Karpas-422 (cell line): ENCODE measurements around the gene P2RX3. TPM values are rescaled to one million over a fixed set of nuclear protein-coding genes. Genes with fewer than 3 reads are reported as not detected.
A peak's percentile ranks its signal among the peaks of the same experiment; 100 is the strongest.
"Not testable (repeated sequence)": the region's sequence is repeated elsewhere in the genome, so short reads cannot be mapped to it uniquely, and the experiment has no call there.

Source experiments
- DNase-seq: peaks from one replicate; pipeline ENCODE4 v3.0.0-alpha.2; 2015
- H2AFZ ChIP-seq: fragments of 200-600 bp; sonication (generic); 2 replicates; pipeline ENCODE4 v1.6.1; 2014; ENCODE audit warnings: antibody characterized with exemption, low read length, mixed read lengths
- H3K27ac ChIP-seq: fragments of 200-600 bp; sonication (generic); 2 replicates; pipeline ENCODE4 v1.5.1; 2014; ENCODE audit warnings: mild to moderate bottlenecking, low read length, moderate library complexity
- H3K27me3 ChIP-seq: fragments of 200-600 bp; sonication (generic); 2 replicates; pipeline ENCODE4 v1.6.1; 2014; ENCODE audit warnings: low read length, mixed read lengths
- H3K36me3 ChIP-seq: fragments of 200-600 bp; sonication (generic); 2 replicates; pipeline ENCODE4 v1.6.1; 2014; ENCODE audit warnings: low read length, mixed read lengths; ENCODE audit not compliant: insufficient read depth
- H3K4me1 ChIP-seq: fragments of 200-600 bp; sonication (generic); 2 replicates; pipeline ENCODE4 v1.6.1; 2014; ENCODE audit warnings: mild to moderate bottlenecking, low read length, mixed read lengths
- H3K4me2 ChIP-seq: fragments of 200-600 bp; sonication (generic); 2 replicates; pipeline ENCODE4 v1.6.1; 2014; ENCODE audit warnings: low read length, low read depth, mild to moderate bottlenecking; ENCODE audit not compliant: poor library complexity, severe bottlenecking
- H3K4me3 ChIP-seq: fragments of 200-600 bp; sonication (generic); 2 replicates; pipeline ENCODE4 v1.5.1; 2014; ENCODE audit warnings: mild to moderate bottlenecking, antibody characterized with exemption, low read length, mixed read lengths
- H3K79me2 ChIP-seq: fragments of 200-600 bp; sonication (generic); 2 replicates; pipeline ENCODE4 v1.6.1; 2014; ENCODE audit warnings: mild to moderate bottlenecking, low read length, mixed read lengths
- H3K9ac ChIP-seq: fragments of 200-600 bp; sonication (generic); 2 replicates; pipeline ENCODE4 v1.6.0; 2014; ENCODE audit warnings: low read length
- H3K9me2 ChIP-seq: fragments of 200-600 bp; sonication (generic), shearing (Covaris generic); replicated peaks from 2 replicates; pipeline ENCODE4 v1.6.0; 2014; ENCODE audit warnings: mild to moderate bottlenecking, low read length, moderate library complexity; ENCODE audit not compliant: insufficient read depth
- H3K9me3 ChIP-seq: fragments of 300-700, 200-600 bp; sonication (generic); 2 replicates; pipeline ENCODE4 v1.6.1; 2014; ENCODE audit warnings: low read length, mixed read lengths
- H4K20me1 ChIP-seq: fragments of 200-600 bp; sonication (generic); 2 replicates; pipeline ENCODE4 v1.6.1; 2014; ENCODE audit warnings: mild to moderate bottlenecking, antibody characterized with exemption, low read length, low read depth; ENCODE audit not compliant: insufficient read depth
- total RNA-seq: library from RNA; depleted of rRNA; stranded (reverse); fragments of >200 nt; shearing (Covaris generic); gene quantifications from 2 replicates; pipeline ENCODE4 v1.2.3, GENCODE V29; 2014; ENCODE audit warnings: low replicate concordance

P2RX3 gene
- total RNA-seq, 1 experiment from 2014 or later, result not detected

- no peak for DNase-seq
- Histone ChIP-seq H4K20me1 (no peaks in the 10 kb centered on the region), H3K4me3 (no peak overlapping the region), H2AFZ (no peak overlapping the region), H3K27me3 (no peaks in the 10 kb centered on the region), H3K9me2 (no peaks in the 10 kb centered on the region), H3K79me2 (peaks cover 22% of the 10 kb centered on the region), H3K4me1 (peaks cover 43% of the 10 kb centered on the region), H3K9me3 (no peaks in the 10 kb centered on the region), H3K4me2 (no peak overlapping the region), H3K36me3 (peaks cover 50% of the 10 kb centered on the region), H3K9ac (no peak overlapping the region), H3K27ac (no peak overlapping the region)
Observed at GRCh38 chr11:57327721-57328120, 10.4 kb upstream of the P2RX3 start.

GRCh38 chr11:57330029-57330428 is 8.1 kb upstream of the P2RX3 start:
- Histone ChIP-seq H3K4me1 (peaks cover 47% of the 10 kb centered on the region), H3K79me2 (peaks cover 29% of the 10 kb centered on the region), H3K27me3 (no peaks in the 10 kb centered on the region), H4K20me1 (no peaks in the 10 kb centered on the region; the same call in 1 of the 2 replicates), H3K9me2 (no peaks in the 10 kb centered on the region), H3K4me2 (no peak overlapping the region), H3K9me3 (no peaks in the 10 kb centered on the region), H3K4me3 (no peak overlapping the region), H3K36me3 (peaks cover 65% of the 10 kb centered on the region), H3K27ac (no peak overlapping the region), H2AFZ (no peak overlapping the region), H3K9ac (no peak overlapping the region)
- DNase-seq, result no peak

GRCh38 chr11:57331720-57332119 is 6.4 kb upstream of the P2RX3 start:
- no peaks in the 10 kb centered on the region; the same call in 1 of the 2 replicates for H4K20me1 ChIP-seq
- H3K4me3 ChIP-seq, result no peak overlapping the region
- no peaks in the 10 kb centered on the region for H3K9me3 ChIP-seq
- peaks cover 65% of the 10 kb centered on the region for H3K36me3 ChIP-seq
- H3K4me2 ChIP-seq, result no peak overlapping the region
- peaks cover 40% of the 10 kb centered on the region for H3K4me1 ChIP-seq
- DNase-seq, result no peak
- H3K9me2 ChIP-seq, result no peaks in the 10 kb centered on the region
- no peak overlapping the region for H3K27ac ChIP-seq
- peaks cover 39% of the 10 kb centered on the region for H3K79me2 ChIP-seq
- H3K27me3 ChIP-seq, result no peaks in the 10 kb centered on the region
- H2AFZ ChIP-seq, result no peak overlapping the region
- no peak overlapping the region for H3K9ac ChIP-seq

- Histone ChIP-seq H3K9me2 (no peaks in the 10 kb centered on the region), H3K9me3 (no peaks in the 10 kb centered on the region), H3K27me3 (no peaks in the 10 kb centered on the region), H3K79me2 (peaks cover 39% of the 10 kb centered on the region), H4K20me1 (no peaks in the 10 kb centered on the region; the same call in 1 of the 2 replicates), H3K4me2 (no peak overlapping the region), H3K4me3 (no peak overlapping the region), H3K9ac (no peak overlapping the region), H3K36me3 (peaks cover 60% of the 10 kb centered on the region), H3K27ac (no peak overlapping the region), H2AFZ (no peak overlapping the region), H3K4me1 (peaks cover 29% of the 10 kb centered on the region)
- DNase-seq, result no peak
Observed at GRCh38 chr11:57332694-57333440, 5.3 kb upstream of the P2RX3 start.

- H2AFZ ChIP-seq, result no peak overlapping the region
- peaks cover 39% of the 10 kb centered on the region for H3K79me2 ChIP-seq
Observed at GRCh38 chr11:57335023-57335342, 3.2 kb upstream of the P2RX3 start.

GRCh38 chr11:57335343-57336110 is 2.6 kb upstream of the P2RX3 start, which contains the start of gene SSRP1:
SSRP1 (minus strand) TSS chr11:57335892; CDS start chr11:57335121, 771 bp downstream.
- peak within 1 kb of the TSS; percentile 51; the same call in 1 of the 2 replicates for H2AFZ ChIP-seq
- H3K4me1 ChIP-seq, result peaks cover 37% of the 10 kb centered on the region
- no peaks in the 10 kb centered on the region; the same call in 1 of the 2 replicates for H4K20me1 ChIP-seq
- H3K4me2 ChIP-seq, result peak within 1 kb of the TSS; percentile 94
- peak within 1 kb of the TSS; percentile 60; the same call in 1 of the 2 replicates for H3K27ac ChIP-seq
- H3K9ac ChIP-seq, result peak within 1 kb of the TSS; percentile 97
- no peaks in the 10 kb centered on the region for H3K27me3 ChIP-seq
- H3K9me3 ChIP-seq, result no peaks in the 10 kb centered on the region
- peak within 1 kb of the TSS; percentile 84 for H3K4me3 ChIP-seq
- peaks cover 36% of the 10 kb centered on the region for H3K36me3 ChIP-seq
- peak; percentile 96 for DNase-seq
- H3K79me2 ChIP-seq, result peaks cover 39% of the 10 kb centered on the region
- no peaks in the 10 kb centered on the region for H3K9me2 ChIP-seq

More at GRCh38 chr11:57335023-57335342, 3.2 kb upstream of the P2RX3 start:
- H3K27me3 ChIP-seq, result no peaks in the 10 kb centered on the region
- H4K20me1 ChIP-seq, result no peaks in the 10 kb centered on the region; the same call in 1 of the 2 replicates
- H3K9ac ChIP-seq, result peak overlapping the region; percentile 97
- peaks cover 31% of the 10 kb centered on the region for H3K4me1 ChIP-seq
- no peaks in the 10 kb centered on the region for H3K9me3 ChIP-seq
- H3K9me2 ChIP-seq, result no peaks in the 10 kb centered on the region
- H3K4me3 ChIP-seq, result peak overlapping the region; percentile 84
- DNase-seq, result no peak
- peak overlapping the region; percentile 60; the same call in 1 of the 2 replicates for H3K27ac ChIP-seq
- H3K36me3 ChIP-seq, result peaks cover 41% of the 10 kb centered on the region
- H3K4me2 ChIP-seq, result peak overlapping the region; percentile 94

GRCh38 chr11:57336111-57336666 is 2.0 kb upstream of the P2RX3 start:
- peak overlapping the region; percentile 51; the same call in 1 of the 2 replicates for H2AFZ ChIP-seq
- H3K9me3 ChIP-seq, result no peaks in the 10 kb centered on the region
- peak overlapping the region; percentile 94 for H3K4me2 ChIP-seq
- H3K4me3 ChIP-seq, result peak overlapping the region; percentile 84
- H3K4me1 ChIP-seq, result peaks cover 37% of the 10 kb centered on the region
- no peaks in the 10 kb centered on the region; the same call in 1 of the 2 replicates for H4K20me1 ChIP-seq
- peaks cover 30% of the 10 kb centered on the region for H3K36me3 ChIP-seq
- H3K9ac ChIP-seq, result peak overlapping the region; percentile 97
- no peak overlapping the region; the same call in 1 of the 2 replicates for H3K27ac ChIP-seq
- peaks cover 39% of the 10 kb centered on the region for H3K79me2 ChIP-seq
- no peaks in the 10 kb centered on the region for H3K9me2 ChIP-seq
- no peaks in the 10 kb centered on the region for H3K27me3 ChIP-seq
- DNase-seq, result no peak

- peaks cover 37% of the 10 kb centered on the region for H3K4me1 ChIP-seq
- H3K79me2 ChIP-seq, result peaks cover 39% of the 10 kb centered on the region
- not testable (repeated sequence) for DNase-seq, H3K4me3 ChIP-seq, H3K9me3 ChIP-seq, H3K27ac ChIP-seq, H4K20me1 ChIP-seq, H3K27me3 ChIP-seq, H3K9me2 ChIP-seq, H2AFZ ChIP-seq
- peak overlapping the region; percentile 97 for H3K9ac ChIP-seq
- peak overlapping the region; percentile 94 for H3K4me2 ChIP-seq
- peaks cover 24% of the 10 kb centered on the region for H3K36me3 ChIP-seq
Observed at GRCh38 chr11:57336856-57337255, 1.3 kb upstream of the P2RX3 start.
